Calu3 (cell line): ENCODE results near the gene NUP160. TPM values are rescaled to one million over a fixed set of nuclear protein-coding genes. Genes with fewer than 3 reads are reported as not detected.
"Not testable (repeated sequence)": the region's sequence is repeated elsewhere in the genome, so short reads cannot be mapped to it uniquely, and the experiment has no call there.

Source experiments
- BruUV-seq: library from RNA; stranded (reverse); fragments of 400-500 nt; replicated peaks from 2 replicates; lab custom pipeline; 2021; lab: Mats Ljungman, UMichigan
- CTCF ChIA-PET: fragments of 300-600 bp; sonication (Branson Sonifier 250); formaldehyde crosslinking; loops from one replicate; lab custom pipeline; 2022; ENCODE audit warnings: antibody characterized with exemption; lab: Charles Lee
- DNase-seq: peaks from one replicate; pipeline ENCODE4 v3.0.0; 2022
- H3K27ac Mint-ChIP-seq: one replicate; pipeline ENCODE4 v1.8.0; 2022; ENCODE audit warnings: mixed read lengths; ENCODE audit not compliant: unreplicated experiment
- H3K27me3 Mint-ChIP-seq: one replicate; pipeline ENCODE4 v1.8.0; 2022; ENCODE audit warnings: mixed read lengths; ENCODE audit not compliant: unreplicated experiment
- H3K36me3 Mint-ChIP-seq: one replicate; pipeline ENCODE4 v1.8.0; 2022; ENCODE audit warnings: mild to moderate bottlenecking, moderate library complexity, mixed read lengths; ENCODE audit not compliant: insufficient read depth, unreplicated experiment
- H3K4me1 Mint-ChIP-seq: one replicate; pipeline ENCODE4 v1.8.0; 2022; ENCODE audit warnings: mild to moderate bottlenecking, low read depth, mixed read lengths; ENCODE audit not compliant: unreplicated experiment
- H3K4me3 Mint-ChIP-seq: one replicate; pipeline ENCODE4 v1.8.0; 2022; ENCODE audit warnings: mild to moderate bottlenecking, low read depth, moderate library complexity, mixed read lengths; ENCODE audit not compliant: unreplicated experiment
- H3K9me3 Mint-ChIP-seq: one replicate; pipeline ENCODE4 v1.8.0; 2022; ENCODE audit warnings: low read depth, mixed read lengths; ENCODE audit not compliant: unreplicated experiment
- CTCF ChIP-seq: fragments of 200-600 bp; IDR thresholded peaks from one replicate; pipeline ENCODE4 v1.8.0; 2022; ENCODE audit warnings: antibody characterized with exemption; ENCODE audit not compliant: unreplicated experiment
- intact Hi-C: fragments of 100-400 bp; cut with micrococcal nuclease; formaldehyde crosslinking; loops from one replicate; pipeline ENCODE4 v1.10.0; 2022; ENCODE audit not compliant: unreplicated experiment
- total RNA-seq: library from RNA; stranded (reverse); gene quantifications from 2 replicates; pipeline ENCODE4 v1.2.3, GENCODE V29; 2022

The NUP160 gene
- total RNA-seq, 1 experiment from 2014 or later: 54.7 TPM

DNA sequence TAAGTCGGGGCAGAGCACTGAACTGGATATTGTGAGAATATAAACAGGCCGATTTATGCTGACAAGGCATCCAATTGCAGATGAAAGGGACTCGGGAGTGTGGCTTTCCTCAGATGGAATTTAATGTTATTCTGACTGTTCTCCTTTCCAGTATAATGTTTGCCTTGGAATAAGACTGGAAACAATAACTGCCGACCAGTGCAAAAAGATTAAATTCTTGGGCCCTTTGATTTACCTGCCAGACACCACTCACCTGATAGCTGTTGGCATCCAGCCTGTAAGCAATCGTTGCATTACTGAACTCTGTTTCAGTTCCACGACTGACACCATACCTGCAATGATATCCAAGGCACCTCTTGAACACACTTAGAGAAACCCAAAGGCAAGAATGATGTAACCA is 10.9 kb downstream of the NUP160 start:
- no peak for DNase-seq
- Mint-ChIP-seq H3K9me3 (no peaks in the 10 kb centered on the region), H3K27ac (no peak overlapping the region), H3K4me3 (no peak overlapping the region), H3K36me3 (peaks cover 30% of the 10 kb centered on the region), H3K4me1 (no peaks in the 10 kb centered on the region), H3K27me3 (no peaks in the 10 kb centered on the region)
- TF ChIP-seq CTCF: no peak
- no TSS peak for BruUV-seq
- intact Hi-C loops: no loop called here
- CTCF ChIA-PET: interaction anchor here (1.0 kb wide), 1 partner anchor 21 kb away, joined by 6 read pairs; no protein-coding TSS in a partner anchor

DNA sequence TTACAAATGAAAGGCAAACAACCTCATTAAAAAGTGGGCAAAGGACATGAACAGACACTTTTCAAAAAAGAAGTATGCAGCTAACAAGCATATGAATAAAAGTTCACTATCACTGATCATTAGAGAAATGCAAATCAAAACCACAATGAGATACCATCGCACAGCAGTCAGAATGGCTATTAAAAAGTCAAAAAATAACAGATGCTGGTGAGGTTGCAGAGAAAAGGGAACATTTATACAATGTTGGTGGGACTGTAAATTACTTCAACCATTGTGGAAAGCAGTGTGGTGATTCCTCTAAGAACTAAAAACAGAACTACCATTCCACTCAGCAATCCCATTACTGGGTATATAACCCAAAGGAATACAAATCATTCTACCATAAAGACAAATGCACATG is 18.1 kb downstream of the NUP160 start:
- H3K9me3 Mint-ChIP-seq, H3K27ac Mint-ChIP-seq, H3K4me1 Mint-ChIP-seq, H3K27me3 Mint-ChIP-seq, BruUV-seq, DNase-seq, H3K4me3 Mint-ChIP-seq, intact Hi-C loops: not testable (repeated sequence)
- peaks cover 26% of the 10 kb centered on the region for H3K36me3 Mint-ChIP-seq
- CTCF ChIA-PET: interaction anchor here (0.6 kb wide), 1 partner anchor 214 kb away, joined by 4 read pairs; no protein-coding TSS in a partner anchor

DNA sequence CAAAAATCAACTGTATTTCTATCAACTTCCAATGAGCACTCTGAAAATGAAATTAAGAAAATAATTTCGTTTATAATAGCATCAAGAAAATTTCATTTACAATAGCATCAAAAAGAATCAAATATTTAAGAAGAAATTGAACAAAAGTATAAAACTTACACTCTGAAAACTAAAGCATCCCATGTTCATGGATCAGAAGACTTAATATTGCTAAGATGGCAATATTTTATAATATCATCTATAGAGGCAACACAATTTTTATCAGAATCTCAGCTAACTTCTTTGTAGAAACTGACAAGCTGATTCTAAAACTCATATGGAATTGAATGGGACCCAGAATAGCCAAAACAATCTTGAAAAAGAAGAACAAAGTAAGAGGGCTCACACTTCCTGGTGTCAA is 19.9 kb downstream of the NUP160 start:
- CTCF ChIA-PET: no interaction called here
- H3K27ac Mint-ChIP-seq: no peak overlapping the region
- TF ChIP-seq CTCF: no peak
- intact Hi-C loops: no loop called here
- no peak overlapping the region for H3K4me3 Mint-ChIP-seq
- no peaks in the 10 kb centered on the region for H3K4me1 Mint-ChIP-seq
- H3K9me3 Mint-ChIP-seq: no peaks in the 10 kb centered on the region
- no peak for DNase-seq
- peaks cover 31% of the 10 kb centered on the region for H3K36me3 Mint-ChIP-seq
- no peaks in the 10 kb centered on the region for H3K27me3 Mint-ChIP-seq
- no TSS peak for BruUV-seq

DNA sequence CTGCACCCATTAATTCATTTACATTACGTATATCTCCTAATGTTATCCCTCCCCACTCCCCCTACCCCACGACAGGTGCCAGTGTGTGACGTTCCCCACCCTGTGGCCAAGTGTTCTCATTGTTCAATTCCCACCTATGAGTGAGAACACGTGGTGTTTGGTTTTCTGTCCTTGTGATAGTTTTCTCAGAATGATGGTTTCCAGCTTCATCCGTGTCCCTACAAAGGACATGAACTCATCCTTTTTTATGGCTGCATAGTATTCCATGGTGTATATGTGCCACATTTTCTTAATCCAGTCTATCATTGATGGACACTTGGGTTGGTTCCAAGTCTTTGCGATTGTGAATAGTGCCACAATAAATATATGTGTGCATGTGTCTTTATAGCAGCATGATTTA is 25.5 kb downstream of the NUP160 start:
- peaks cover 47% of the 10 kb centered on the region for H3K36me3 Mint-ChIP-seq
- H3K27me3 Mint-ChIP-seq, DNase-seq, H3K9me3 Mint-ChIP-seq, CTCF ChIA-PET, H3K4me1 Mint-ChIP-seq, BruUV-seq, H3K27ac Mint-ChIP-seq, H3K4me3 Mint-ChIP-seq, intact Hi-C loops: not testable (repeated sequence)

- Mint-ChIP-seq H3K36me3 (peaks cover 44% of the 10 kb centered on the region), H3K27ac (no peak overlapping the region)
- BruUV-seq: no TSS peak
Observed at GRCh38 chr11:47819743-47820142, 28.4 kb downstream of the NUP160 start.

More at GRCh38 chr11:47819743-47820142, 28.4 kb downstream of the NUP160 start:
- Mint-ChIP-seq H3K4me3 (no peak overlapping the region), H3K4me1 (no peaks in the 10 kb centered on the region), H3K27me3 (no peaks in the 10 kb centered on the region), H3K9me3 (no peaks in the 10 kb centered on the region)
- intact Hi-C loops: no loop called here
- no peak for DNase-seq
- CTCF ChIA-PET: no interaction called here
- no peak for TF ChIP-seq CTCF
